NCI-H2196 (cell line): ENCODE results near the gene SERPINA12.

Source experiments
- DNase-seq: peaks from one replicate; lab custom pipeline; 2025; ENCODE audit not compliant: unreplicated experiment; lab: John Stamatoyannopoulos, UW

Gene SERPINA12

DNA sequence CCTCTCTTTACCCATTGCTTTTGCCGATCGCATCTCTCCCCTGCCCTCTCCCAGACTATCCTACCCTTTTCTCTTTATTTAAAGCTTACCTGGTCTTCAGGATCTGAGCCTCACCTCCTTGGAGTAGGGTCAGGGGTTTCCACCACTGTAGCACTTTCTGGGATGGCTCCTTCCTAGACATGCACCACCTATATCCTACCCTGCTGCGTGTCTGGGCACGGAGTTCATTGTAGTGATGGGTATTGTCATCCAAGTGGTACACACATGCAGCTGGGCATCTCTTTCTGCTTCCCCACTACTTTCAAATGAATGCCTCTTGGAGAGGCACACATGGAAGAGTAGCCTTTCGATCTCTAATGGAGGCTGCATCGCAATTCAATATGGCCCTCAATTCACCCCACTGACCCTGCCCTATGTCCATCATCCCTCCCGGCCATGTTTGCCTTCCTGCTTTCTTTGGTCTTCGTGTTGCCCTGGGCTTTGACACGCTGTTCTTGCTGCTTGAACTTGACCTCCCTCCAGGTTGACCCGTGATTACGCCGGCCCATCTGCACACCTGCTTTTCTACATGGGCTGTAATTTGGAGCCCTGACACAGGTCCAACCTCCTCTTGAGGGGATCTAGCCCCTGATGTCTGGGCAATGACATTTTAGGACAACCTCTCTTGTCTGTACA lies 67.6 kb downstream of the SERPINA12 start:
- no peak for DNase-seq

DNA sequence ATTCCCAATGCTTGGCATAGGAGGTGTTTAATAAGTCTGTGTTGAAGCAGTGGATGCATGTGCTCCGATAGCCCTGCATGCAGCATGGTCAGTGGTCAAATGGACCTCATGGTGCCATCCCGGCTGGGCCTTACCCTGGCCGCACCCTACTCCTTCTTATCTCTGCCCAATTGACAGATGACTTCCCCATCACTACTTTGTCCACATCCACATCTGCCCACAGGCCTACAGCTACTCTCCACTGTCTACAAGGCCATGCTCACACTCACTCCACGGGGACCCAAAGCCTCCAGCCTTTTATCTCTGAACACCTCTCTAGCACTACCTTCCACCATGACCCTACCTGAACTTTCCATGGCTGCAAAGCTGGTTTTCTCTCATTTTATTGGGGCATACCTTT lies 68.1 kb downstream of the SERPINA12 start:
- DNase-seq: no peak

DNA sequence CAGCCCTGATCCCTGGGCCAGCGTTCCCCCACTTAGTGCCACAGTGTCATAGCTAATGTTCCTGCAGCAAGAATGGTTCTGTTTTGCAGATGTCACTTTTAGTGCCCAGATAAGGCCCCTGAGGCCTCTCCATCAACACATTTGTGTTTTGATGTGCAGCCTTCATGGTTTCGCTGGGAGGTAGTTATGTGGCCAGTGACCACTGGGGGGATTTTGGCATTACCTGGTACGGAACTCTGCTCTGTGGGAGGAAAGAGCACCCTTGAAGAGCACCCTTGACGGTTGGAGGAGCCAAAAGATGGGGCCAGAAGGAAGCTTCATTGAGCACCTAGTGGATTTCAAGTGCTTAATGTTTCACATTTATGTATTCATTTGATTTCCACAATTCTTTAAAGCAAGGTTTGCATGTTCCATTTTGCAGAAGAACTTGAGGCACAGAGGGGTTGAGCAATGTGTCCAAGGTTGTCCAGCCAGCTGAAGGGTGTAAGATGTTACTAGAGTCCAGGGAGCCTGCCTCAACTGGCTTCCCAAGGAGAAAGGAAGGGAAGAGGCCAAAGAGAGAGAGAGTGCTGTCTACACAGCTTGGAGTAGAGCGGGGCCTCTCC lies 69.7 kb downstream of the SERPINA12 start:
- no peak for DNase-seq
